HG02588 (cell line): ENCODE results near the gene CLIP2.
"Not testable (repeated sequence)": the region's sequence is repeated elsewhere in the genome, so short reads cannot be mapped to it uniquely, and the experiment has no call there.

ENCODE experiments used
- ATAC-seq: cut with Tn5 transposase; IDR thresholded peaks from one replicate; pipeline ENCODE4 v1.9.1; 2021; ENCODE audit warnings: mild to moderate bottlenecking, moderate library complexity; ENCODE audit not compliant: unreplicated experiment

Gene CLIP2

DNA sequence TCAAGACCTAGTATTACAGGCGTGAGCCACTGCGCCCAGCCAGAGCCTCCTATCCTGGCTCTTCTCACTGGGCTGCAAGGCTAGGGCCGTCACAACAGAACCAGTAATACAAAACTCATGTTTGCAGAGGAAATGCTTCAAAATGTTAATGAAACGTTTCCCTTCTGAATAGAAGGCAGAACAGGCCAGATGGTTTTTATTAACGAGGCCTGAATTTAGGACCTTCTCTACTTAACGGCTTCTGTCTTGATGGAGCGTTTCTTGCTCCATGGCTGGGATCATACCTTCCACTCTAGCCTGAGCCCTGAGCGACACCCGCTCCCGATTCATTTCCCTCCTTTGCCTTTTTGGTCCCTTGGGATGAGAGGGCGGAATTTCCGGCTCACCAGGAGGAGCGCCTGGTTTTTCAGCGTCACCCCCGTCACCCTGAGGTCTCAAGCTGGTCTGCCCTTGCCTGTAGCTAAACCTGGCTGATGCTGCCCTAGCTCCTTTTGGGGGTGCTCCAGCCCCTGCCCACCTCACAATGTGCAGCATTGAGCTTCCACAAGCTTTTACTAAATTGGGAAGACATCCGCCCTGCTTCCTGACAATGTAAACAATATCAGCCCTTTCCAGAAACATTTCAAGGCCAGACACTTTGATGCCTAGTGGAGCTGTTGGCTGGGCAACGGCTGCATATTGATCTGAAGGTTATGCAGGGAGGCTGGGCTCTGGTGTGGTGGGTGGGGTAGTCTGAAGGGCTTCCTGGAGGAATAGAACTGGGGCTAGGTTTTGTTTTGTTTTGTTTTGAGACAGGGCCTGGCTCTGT lies 5.2 kb downstream of the CLIP2 start:
- ATAC-seq: no peak

DNA sequence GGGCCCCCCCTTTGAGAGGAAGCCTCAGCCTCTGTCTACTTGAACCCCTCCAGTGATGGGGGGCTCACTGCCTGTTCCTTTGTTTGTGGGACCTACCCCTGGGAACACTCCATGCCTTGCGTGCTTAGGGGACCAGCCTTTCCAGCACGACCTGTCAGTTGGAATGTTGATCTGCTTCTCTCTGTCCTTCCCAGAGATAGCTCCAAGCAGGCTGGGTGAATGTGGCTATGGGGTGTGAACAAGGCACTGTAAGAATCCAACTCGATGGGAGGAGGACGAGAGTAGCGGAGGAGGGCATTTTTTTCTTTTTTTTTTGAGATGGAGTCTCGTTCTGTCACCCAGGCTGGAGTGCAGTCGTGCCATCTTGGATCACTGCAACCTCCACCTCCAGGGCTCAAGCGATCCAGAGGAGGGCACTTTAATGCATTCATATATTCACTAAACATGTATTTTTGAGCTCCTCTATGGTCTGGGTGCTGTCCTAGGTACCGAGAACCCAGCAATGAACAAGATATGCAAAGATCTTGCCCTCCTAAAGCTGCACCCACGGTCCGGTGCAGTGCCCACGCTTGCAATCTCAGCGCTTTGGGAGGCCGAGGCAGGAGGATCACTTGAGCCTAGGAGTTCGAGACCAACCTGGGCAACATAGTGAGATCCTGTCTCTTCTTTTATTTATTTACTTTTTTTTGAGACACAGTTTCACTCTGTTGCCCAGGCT lies 8.5 kb downstream of the CLIP2 start:
- ATAC-seq: no peak

DNA sequence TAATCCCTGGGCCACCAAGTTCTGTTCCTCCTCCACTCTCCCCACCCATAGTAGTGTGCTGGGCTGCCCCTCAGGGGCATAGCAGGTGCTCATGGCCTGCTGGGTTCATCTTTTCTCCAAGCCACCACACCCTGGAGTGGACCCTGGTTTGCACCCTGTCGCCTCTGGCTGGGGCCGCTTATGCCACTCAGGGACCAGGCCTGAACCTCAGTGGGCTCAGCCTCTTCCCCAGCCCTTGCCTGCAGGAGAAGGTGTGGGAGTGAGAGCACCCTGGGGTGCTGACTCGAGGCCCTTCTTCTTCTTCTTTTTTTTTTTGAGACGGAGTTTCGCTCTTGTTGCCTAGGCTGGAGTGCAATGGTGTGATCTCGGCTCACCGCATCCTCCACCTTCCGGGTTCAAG lies 10.2 kb downstream of the CLIP2 start:
- no peak for ATAC-seq

DNA sequence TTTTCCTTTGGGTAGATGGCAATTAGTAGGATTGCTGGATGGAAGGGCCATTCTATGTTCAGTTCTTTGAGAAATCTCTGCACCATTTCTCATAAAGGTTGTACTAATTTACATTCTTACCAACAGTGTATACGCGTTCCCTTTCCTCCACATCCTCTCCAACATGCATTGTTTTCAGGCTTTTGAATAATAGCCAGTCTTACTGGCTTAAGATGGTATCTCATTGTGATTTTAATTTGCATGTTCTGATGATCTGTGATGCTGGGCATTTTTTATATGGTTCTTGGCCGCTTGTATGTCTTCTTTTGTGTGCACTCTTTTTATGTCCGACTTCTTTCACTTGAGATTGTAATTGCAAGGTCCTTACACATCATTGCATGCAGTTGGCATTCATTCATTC lies 11.7 kb downstream of the CLIP2 start:
- ATAC-seq: no peak

DNA sequence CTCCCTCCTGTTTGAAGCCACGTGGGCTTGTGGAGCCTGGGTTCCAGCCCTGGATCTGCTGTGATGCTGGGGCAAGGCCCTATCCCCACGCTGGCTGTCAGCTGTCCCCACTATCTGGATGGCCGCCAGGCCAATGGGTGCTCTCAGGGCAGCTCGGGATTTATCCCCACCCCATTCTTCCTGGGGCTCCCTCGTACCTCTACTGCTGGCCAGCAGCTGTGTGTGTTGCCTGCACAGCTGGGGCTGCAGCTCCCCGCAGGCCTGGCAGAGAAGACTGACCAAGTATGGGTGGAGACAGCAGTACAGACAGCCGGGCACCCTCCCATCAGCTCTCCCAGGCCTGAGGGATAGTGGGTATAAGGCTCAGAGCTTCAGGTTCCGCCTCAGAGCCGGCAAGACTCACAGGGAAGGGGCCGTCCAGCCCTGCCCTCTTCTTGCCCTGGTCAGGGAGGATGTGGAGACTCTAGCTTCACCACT lies 13.6 kb downstream of the CLIP2 start:
- ATAC-seq: no peak

DNA sequence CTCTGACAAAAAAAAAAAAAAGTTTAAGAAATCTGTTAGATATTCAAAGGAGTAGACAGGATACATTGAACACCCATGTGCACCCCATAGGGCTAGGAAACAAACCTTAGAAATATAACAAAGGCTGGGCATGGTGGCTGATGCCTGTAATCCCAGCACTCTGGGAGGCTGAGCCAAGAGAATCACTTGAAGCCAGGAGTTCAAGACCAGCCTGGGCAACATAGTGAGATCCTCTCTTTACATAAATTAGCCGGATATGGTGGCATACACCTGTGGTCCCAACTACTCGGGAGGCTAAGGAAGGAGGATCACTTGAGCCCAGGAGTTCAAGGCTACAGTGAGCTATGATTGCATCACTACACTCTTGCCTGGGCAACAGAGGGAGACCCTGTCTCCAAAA lies 15.3 kb downstream of the CLIP2 start:
- no peak for ATAC-seq

DNA sequence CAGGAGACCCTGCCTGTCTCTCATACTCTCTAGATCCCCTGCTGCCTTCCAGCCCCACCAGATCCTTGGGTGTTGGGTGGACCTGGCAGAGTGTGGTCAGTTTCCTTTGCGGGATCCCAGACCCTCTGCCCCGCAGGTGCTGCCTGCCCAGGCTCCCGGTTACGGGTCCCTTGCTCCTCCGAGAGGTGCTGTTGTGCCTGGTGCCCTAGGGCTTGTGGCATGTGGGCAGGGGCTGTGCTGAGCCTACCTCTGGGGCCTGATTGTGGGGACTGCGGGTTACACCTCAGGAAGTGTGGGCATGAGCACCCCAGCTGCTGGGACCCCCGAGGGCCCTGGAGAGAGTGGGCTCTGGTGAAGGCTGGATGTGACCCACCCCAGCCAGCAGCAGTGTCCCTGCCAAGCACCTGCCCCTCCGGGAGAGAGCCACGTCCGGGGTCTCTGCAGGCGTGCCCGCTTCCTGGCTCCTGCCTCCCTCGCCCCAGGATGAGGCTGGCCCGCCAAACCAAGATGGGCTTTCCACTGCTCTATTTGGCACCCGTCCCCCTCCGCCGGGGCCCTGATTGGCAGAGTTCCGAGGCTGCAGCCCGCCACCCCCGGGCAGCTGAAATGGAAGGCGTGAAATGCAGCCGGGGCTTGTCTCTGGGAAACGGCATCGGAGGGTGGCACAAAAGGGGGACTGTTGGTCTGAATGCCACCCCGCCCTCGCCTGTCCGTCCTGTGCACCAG lies 17.0 kb downstream of the CLIP2 start:
- no peak for ATAC-seq

DNA sequence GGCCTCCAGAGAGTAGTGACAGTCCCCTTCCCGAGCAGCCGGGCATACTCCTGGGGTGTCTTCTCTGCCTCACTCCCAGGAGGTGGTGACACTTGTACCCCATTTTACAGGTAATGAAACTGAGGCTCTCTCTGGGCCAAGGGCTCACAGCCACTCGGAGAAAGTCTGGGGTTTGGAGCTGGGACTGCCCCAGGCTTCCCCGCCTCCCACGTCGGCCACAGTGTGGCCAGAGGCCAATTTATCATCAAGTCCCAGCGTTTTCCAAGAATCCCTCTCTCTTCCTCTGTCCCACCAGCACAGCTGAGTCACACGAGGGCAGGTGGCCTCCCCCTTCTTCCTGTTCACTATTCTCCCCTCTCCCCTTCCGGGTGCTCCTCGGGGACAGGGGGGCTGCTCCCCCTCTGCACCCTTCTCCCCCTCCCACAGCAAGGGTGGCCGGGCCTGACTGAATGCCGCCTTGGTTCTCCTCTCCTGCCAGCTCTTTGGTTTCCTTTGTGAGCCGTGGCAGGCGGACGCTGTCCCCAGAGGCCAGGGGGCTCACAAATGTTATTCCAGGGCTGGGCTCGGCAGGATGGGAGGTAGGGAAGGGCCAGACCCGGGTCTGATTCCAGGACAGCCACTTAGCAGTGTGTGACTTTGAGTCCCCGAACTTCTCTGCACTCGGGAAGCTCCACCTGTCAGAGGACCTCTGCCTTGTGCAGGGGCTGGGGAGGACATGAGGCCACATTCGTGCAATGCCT lies 17.7 kb downstream of the CLIP2 start:
- ATAC-seq: no peak

DNA sequence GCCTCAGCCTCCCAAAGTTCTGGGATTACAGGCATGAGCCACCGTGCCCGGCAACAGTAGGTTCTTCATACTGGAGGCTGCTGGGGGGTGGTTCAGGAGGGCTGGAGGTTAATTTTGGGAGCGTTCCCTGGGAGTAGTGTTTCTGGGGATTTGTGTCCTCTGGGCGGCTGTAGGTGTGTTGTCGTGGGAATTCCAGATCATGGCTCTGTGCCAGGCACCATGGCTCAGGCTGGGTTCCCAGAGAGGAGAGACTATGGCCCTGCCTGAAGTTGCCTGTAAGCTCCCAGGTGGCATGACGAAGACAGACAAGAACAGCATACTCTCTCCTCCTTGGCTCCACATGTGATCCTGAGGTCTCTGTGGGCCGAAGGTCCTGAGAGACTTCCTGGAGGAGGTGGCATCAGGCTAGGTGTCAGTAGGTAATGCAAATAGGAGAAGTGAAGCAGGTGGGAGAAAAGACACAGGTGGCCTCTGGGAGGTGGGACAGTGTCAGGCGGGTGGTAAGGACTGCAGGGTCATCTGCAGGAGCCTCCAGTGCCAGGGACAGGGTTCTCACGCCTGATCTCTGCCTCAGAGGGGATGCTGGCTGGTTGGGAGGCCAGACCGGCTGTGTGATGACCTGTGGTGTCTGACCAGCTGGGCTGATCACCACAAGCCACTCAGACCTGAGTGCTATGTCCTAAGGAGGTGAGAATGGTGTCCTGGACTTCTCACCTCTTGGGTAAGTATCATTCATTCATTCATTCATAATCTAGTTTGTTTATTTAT lies 18.7 kb downstream of the CLIP2 start:
- ATAC-seq: no peak

DNA sequence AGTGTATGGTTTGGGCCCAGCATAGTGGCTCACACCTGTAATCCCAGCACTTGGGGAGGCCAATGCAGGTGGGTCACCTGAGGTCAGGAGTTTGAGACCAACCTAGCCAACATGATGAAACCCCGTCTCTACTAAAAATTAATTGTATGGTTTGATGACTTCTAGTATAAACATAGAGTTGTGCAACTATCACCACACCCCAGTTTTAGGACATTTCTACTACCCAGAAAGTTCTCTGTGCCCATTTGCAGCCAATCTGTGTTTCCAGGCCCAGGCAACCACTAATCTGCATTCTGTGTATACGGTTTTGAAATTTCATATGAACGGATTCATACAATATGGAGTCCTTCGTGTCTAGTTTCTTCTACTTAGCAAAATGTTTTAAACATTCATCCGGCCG lies 20.0 kb downstream of the CLIP2 start:
- no peak for ATAC-seq

DNA sequence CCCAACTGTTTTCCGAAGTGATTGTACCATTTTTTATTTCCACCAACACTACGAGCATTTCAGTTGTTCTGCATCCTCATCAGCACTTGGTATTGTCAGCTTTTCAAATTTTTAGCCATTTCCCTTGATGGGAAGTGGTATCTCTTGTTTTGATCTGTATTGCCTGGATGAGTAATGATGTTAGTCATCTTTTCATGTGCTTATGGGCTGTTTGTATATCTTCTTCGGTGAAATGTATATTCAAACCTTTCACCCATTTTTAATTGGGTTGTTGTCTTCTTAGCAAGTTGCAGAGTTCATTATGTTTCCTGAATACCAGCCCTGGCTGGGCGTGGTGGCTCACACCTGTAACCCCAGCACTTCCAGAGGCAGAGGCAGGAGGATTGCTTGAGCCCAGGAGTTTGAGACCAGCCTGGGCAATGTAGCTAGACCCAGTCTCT lies 22.1 kb downstream of the CLIP2 start:
- ATAC-seq: no peak

DNA sequence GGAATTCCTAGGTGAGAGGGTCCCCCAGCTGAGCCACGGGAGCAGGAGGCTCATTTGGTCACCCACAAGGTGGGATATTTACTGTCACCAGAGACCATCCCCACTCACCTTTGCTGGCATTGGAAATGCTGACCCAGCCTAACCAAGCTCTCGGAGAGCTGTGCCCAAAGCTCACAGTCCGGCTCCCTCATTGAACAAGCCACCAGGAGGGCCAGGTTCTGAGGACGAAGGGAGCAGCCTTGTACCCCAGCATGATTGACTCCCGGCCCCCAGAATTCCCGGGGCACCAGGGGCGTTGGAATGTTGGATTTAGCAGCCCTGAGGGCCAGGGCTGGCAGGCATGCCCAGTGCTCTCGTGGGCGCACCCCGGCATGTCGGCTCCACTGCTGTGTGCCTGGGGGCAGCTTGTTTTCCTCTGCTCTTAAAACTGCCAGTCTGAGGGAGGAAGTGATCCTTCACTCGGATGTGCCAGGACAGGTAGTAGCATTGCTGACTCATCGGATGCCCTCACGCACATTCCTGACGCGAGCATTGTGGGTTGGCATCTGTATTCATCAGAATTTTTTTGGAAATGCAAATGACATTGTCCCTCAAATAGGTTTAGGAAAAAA lies 23.3 kb downstream of the CLIP2 start:
- no peak for ATAC-seq

DNA sequence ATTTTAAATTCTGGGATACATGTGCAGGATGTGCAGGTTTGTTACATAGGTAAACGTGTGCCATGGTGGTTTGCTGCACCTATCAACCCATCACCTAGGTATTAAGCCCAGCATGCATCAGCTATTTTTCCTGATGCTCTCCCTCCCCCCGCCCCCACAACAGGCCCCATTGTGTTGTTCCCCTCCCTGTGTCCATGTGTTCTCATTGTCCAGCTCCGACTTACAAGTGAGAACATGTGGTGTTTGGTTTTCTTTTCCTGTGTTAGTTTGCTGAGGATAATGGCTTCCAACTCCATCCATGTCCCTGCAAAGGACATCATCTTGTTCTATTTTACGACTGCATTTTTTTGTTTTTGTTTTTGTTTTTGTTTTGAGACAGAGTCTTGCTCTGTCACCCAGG lies 26.7 kb downstream of the CLIP2 start:
- ATAC-seq: not testable (repeated sequence)

DNA sequence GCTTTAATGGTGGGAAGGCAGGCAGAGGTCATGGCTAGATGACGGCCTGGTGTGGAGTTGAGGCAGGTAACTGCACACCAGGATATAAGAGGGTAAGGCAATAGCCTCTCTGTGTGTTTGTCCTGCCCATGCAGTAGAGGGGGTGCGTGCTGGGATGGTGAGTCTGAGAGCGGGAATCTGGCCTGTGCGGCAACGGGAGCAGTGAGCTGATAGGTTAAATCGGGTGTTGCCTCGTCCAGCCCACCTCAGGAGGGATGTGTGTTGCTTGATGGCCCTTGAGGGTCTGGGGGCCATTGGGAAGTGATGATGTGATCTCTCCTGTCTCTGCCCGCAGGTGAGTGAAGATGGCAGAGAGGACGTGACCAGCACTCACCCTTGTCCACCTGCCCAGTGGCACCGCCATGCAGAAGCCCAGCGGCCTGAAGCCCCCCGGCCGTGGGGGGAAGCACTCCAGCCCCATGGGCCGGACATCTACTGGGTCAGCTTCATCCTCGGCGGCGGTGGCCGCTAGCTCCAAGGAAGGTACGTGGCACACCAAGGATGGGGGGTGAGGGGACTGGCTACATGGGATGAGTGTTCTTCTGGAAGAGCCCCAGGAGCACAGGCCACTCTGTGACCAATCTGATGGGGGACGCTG lies 28.1 kb downstream of the CLIP2 start:
- ATAC-seq: no peak

DNA sequence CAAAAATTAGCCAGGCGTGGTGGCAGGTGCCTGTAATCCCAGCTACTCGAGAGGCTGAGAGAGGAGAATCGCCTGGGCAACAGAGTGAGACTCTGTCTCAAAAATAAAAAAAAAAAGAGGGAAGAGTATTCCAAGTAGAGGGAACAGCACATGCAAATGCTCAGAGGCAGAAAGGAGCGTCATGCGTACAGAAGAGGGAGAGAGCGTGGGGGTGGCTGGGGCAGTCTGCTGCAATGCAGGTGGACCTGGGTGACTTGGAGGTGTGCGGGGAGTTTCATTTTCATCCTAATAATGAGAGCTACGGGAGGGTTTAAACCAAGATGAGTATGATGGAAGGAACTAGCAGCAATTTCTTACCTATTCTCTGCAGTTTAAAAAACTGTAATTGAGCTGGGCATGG lies 28.8 kb downstream of the CLIP2 start:
- ATAC-seq: no peak

DNA sequence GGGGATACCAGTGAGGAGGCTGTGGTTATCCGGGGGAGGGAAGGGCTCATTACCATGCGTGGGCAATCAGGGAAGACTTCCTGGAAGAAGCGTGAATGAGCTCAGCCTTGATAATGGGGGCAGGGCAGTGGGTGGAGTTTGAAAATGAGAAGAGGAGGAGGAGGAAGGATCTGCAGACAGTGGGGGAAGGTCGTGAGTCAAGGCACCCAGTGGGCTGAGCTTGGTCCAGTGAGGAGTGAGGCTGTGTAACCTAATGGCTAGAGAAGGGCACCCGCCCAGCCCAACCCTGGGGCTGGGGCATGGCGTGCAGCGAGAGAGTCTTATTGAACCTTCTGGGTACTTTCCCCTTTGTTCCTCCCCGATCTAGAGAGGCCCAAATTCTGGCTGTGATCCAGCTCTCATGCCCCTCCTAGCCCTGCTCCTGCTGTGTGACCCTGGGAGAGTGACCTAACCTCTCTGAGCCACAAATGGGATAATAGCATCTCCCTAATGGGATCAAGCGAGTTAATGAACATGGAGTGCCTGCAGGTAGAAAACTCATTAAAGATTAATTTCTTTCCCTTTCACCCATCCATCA lies 31.5 kb downstream of the CLIP2 start:
- no peak for ATAC-seq

DNA sequence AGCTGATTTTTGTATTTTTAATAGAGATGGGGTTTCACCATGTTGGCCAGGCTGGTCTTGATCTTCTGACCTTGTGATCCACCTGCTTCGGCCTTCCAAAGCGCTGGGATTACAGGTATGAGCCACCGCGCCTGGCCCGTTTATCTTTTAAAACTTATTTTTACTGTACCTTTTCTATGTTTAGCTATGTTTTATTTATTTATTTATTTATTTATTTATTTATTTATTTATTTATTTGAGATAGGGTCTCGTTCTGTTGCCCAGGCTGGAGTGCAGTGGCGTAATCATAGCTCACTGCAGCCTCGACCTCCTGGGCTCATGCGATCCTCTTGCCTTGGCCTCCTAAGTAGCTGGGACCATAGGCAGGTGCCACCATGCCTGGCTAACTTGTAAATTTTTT lies 33.7 kb downstream of the CLIP2 start:
- ATAC-seq: not testable (repeated sequence)

DNA sequence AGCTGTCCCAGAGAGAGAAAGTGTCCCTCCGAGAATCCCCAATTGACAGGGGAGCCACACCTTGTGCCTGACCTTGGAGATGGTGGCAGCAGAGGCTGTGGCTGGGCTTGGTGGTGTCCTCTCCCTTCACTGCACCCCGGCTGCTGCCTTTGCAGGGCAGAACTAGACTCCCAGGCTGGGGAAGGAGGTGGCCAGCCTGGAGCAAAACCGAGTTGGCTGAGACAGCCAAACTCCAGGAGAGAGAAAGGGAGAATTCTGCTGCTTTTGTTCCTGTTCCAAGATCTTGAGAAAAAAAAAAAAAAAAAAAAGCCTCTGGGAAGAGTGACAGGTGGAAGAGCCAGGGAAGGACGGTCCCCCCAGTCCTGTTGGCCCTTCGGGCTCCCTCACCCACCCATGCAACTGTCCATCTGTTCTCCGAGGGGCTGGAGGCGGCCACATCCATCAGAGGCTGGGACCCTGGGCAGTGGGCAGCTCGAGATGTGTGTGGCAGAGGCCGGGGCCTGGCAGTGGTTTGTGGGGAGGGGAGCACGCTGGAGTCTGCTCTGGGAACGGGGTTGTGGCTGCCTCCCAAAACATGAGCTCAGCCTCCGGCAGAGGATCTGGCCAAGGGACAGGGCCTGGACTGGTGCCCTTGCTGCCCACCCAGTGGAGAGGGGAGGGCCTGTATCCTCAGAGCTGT lies 35.5 kb downstream of the CLIP2 start:
- ATAC-seq: no peak
